Tongue (tissue), 2 donors: Measurements from ENCODE around the gene SCNN1A. TPM values are rescaled to one million over a fixed set of nuclear protein-coding genes. Genes with fewer than 3 reads are reported as not detected.

Experiments used
- DNase-seq: peaks from one replicate; pipeline ENCODE4 v3.0.0-alpha.2; 2015
- total RNA-seq: library from RNA; depleted of rRNA; stranded (reverse); fragments of >200 nt; gene quantifications from one replicate; pipeline ENCODE4 v1.2.3, GENCODE V29; 2014

The SCNN1A gene
- total RNA-seq, 1 donor from 2014 or later: 35.9 TPM

DNA sequence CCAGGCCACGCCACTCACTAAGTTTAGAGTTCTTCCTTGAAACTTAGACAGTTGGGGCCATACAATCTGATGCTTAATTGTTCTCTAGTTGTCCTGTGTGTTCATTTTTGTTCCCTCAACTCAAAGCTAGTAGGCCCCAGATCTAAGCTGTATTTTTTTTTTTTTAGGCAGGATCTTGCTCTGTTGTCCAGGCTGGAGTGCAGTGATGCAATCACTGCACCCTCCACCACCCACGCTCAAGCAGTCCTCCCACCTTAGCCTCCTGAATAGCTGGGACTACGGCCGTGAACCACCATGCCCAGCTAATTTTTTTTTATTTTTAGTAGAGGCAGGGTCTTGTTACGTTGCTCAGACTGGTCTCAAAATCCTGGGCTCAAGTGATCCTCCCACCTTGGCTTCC, 41.0 kb downstream of the SCNN1A start:
- no peak for DNase-seq

DNA sequence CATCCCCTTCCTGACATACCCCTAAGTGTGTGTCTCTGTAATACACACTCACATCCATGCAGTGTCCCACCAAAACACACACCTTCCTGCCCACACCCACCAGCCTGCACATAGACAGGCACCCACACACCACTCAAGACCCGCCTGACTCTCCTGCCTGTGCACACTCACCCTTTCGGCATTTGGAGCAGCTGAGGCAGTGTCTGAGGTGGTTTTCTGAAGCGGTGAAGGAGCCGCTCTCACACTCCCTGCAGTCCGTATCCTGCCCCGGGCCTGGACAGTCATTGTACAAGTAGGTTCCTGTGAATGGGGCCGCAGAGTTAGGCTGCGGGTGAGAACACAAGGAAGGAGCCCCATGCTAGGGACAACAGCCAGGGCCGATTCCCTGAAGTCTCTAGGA, 41.8 kb downstream of the SCNN1A start:
- DNase-seq: no peak

DNA sequence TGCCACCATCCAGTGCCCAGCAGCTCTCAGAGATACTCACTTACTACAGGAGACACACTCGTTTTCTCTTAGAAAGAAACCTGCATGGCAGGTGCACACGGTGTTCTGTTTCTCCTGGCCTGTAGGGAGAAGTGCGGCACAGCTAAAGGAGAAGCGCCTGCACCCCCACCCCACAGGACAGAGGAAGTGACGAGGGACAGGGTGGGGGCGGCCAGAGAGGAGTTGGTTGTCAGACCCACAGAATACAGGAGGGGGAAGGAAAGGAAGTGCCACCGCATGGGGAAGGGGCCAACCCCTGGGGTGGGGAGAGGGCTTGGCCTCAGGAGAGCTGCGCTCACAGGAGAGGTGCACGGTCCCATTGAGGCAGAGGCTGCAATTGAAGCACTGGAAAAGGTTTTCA, 42.3 kb downstream of the SCNN1A start:
- no peak for DNase-seq

- no peak for DNase-seq
Measured at GRCh38 chr12:6332459-6332858, 42.9 kb downstream of the SCNN1A start.

DNA sequence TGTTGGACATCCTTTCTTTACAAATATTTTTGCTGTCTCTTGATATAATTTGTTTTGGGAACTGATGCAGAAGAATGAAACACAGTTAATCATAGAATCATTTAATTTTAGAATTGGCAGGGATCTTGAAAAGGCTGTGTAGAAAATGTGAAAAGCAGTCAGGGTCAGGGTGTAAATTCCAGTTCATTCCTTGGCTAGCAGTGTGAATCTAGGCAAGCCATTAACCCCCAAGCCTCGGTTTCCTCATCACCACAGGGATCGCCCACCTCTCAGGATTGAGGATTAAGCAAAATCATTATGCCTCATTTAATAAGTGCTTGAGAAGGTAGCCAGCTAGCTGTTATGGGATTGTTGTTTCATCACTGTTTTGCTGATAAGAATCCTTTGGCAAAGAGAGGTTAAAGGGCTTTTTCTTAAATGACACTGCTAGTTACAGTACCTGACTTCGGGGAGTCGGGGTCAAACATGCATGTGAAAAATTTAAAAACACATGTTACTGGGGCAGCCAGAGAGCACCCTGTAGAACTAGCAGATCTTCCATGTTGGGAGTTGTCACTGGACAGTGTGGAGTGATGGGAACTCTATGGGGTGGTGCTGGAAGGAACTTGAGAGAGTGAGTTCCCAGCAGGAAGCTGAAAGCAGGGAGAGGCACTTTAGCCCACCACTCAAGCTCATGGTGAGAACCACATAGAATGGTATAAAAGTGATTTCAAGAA, 44.2 kb downstream of the SCNN1A start:
- no peak for DNase-seq

DNA sequence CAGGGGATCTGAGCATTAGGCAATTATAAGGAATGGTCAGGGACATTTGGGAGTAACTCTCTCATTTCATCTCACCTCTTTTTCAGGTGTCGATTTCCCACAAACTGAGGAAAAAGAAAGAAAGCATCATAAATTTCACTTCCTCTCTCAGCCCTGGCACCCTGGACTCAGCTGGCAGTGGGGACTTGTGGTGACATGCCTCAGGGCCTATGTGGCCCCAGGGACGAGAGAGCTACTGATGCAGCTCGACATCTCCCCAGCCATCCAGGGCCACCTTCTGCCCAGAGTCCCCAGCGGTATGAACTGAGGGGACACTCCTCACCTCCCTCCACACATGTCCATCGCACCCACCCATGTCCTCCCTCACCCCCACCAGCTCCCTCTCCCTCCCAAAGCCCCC, 45.2 kb downstream of the SCNN1A start:
- no peak for DNase-seq

DNA sequence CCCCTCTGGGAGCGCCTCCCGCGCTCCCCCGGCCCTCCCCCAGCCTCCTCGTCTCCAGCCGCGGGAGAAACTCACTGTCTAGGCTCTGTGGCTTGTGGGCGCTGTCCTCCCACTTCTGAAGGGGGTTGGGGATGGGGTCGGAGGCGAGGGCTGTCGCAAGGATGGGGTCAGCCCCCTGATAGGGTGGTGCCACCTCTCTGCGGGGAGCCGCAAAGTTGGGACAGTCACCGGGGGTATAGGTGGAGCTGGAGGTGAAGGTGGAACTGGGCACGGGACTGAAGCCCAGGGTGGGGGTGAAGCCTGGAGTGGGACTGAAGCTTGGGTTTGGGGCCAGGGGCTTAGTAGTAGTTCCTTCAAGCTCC, 45.7 kb downstream of the SCNN1A start:
- no peak for DNase-seq

GRCh38 chr12:6328945-6329702, 46.2 kb downstream of the SCNN1A start:
- DNase-seq: no peak

DNA sequence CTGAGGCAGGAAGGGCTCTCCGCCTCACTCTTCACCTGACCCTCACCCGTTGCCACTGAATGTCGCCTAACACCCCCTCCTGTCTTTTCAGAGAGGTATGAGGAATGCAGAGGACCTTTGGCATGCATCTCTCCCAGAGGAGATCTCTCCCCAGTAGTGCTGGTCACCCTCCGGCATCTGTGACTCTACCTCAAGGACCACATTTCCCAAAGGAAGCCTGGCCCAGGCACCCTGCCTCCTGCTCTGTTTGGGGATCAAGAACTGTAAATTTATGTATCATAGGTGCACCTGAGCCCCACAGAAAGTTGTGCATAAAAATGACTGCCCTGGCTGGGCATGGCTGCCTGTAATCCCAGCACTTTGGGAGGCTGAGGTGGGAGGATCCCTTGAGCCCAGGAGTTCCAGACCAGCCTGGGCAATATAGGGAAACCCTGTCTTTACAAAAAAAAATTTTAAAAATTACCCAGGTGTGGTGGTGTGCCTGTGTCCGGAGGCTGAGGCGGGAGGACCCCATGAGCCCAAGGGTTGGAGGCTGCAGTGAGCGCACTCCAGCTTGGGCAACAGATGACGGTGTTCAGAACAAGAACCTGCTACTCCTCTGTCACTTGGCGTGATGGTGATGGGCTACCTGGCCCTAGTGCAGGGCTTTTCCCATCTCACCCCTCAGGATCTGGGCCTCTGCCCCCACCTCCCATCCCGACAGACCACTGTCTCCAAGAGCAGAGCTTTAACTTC, 47.2 kb downstream of the SCNN1A start:
- DNase-seq: no peak

DNA sequence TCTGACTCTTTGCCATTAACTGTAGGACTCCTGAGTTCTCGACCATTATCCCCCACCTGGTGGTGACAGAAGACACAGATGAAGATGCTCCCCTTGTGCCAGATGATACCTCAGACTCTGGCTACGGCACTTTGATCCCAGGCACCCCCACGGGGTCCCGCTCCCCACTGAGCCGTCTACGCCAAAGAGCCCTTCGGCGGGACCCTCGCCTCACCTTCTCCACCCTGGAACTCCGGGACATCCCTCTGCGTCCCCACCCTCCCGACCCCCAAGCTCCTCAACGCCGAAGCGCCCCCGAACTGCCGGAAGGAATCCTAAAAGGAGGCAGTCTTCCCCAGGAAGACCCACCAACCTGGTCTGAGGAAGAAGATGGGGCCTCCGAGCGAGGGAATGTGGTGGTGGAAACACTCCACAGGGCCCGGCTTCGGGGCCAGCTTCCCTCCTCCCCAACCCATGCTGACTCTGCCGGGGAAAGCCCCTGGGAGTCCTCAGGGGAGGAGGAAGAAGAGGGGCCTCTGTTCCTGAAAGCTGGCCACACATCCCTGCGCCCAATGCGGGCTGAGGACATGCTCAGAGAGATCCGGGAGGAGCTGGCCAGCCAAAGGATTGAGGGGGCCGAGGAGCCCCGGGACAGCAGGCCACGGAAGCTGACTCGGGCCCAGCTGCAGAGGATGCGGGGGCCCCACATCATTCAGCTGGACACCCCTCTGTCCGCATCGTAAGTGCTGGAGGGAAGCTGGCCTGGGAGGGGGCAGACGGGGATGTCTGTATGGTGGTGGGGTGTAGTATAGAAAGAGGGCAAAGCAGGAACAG, 47.9 kb downstream of the SCNN1A start:
- DNase-seq: no peak

GRCh38 chr12:6326316-6327228, 48.8 kb downstream of the SCNN1A start:
- peak; percentile 69 for DNase-seq

- DNase-seq: no peak
Measured at GRCh38 chr12:6324936-6325750, 50.2 kb downstream of the SCNN1A start.

DNA sequence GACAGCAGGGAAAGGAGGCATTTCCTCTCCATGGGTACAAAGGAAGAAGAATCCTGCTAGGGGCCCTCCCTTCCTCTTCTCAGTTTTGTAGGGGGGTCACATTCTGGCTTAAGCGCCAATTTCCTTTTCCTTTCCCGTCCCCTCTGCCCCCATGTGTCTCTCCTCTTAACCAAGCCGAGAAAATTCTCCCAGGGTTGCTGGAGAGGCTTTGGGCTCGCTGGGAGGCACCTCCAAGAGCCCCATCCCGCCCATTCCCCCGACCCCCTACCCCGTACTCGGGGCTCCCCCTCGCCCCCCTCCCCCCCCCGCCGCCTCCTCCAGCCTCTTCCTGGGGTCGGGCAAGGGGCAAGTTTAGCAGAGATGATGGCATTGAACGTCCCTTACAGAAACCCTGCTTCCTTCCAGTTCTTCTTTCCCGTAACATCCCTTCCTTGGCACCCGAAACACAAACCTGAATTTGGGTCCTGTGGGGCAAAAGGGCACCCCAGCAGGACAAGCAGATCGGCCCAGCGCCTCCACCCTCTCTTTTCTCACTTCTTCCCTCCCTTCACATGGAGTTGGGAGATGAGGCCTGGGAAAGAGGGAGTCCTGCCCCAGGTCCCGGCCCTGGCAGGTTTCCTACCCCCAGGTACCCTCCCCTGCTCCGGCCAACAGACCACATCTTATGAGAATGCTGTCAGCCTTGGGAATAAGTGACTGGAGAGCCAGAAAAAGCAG, 51.2 kb downstream of the SCNN1A start:
- no peak for DNase-seq

GRCh38 chr12:6323340-6323994, 51.9 kb downstream of the SCNN1A start:
- peak; percentile 76 for DNase-seq

- no peak for DNase-seq
Measured at GRCh38 chr12:6322969-6323339, 52.4 kb downstream of the SCNN1A start.

- no peak for DNase-seq
Measured at GRCh38 chr12:6322352-6322751, 53.0 kb downstream of the SCNN1A start.

DNA sequence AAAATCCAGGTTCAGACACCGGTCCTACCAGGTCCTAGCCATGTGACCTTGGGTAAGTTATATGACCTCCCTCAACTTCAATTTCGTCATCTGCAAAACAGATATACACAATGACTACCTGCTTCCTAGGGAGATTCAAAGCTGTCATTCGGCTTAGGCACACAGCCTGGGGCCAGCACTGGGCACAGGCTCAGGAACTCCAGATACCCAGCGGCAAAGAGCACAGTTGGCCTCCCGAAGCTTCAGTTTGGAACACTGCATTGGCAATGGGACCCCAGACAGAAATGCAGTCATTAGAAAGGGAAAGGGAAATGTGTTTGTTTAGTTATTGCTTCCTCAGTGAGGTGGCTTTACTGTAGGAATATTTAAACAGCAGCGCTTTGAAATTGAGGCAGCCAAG, 53.5 kb downstream of the SCNN1A start:
- no peak for DNase-seq

DNA sequence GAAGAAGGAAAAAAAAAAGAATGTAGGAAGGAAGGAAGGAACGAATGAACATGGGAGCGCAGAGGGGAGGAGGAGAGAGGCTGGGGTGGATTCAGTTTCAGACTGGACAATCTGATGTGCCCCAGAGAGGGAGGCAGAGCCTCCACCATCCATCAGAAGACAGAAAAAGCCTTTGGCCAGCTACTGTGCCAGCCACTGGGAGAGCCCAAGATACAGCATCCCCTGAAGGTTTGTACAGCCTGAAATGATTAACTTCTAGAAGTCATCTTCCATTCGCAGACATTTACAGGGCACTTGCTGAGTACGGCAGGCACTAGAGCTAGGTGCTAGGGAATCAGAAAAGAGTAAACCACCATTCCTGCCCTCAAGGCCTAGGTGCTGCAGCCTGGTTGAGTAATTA, 55.9 kb downstream of the SCNN1A start:
- no peak for DNase-seq

- no peak for DNase-seq
Measured at GRCh38 chr12:6318440-6318879, 56.9 kb downstream of the SCNN1A start.
